Tibial nerve (tissue), 4 donors: ENCODE data around the gene KRT3. TPM values are rescaled to one million over a fixed set of nuclear protein-coding genes. Genes with fewer than 3 reads are reported as not detected.

ENCODE experiments used
- DNase-seq, 2 donors: peaks; one replicate each; pipeline ENCODE4 v3.0.0-alpha.2; 2019; ENCODE audit warnings: low spot score in 2 of 2
- H3K27ac ChIP-seq, 4 donors: fragments of 200-600 bp; sonication (generic) in 3 of 4; one replicate each; pipeline ENCODE4 v1.5.1; 2017 to 2019; ENCODE audit warnings: mild to moderate bottlenecking in 1 of 4
- H3K27me3 ChIP-seq, 2 donors: fragments of 200-600 bp; sonication (generic) in 1 of 2; one replicate each; pipeline versions ENCODE4 v1.5.1 to v1.6.0; 2017 to 2019
- H3K36me3 ChIP-seq, 3 donors: fragments of 200-600 bp; sonication (generic); one replicate each; pipeline ENCODE4 v1.5.1; 2018 to 2019
- H3K4me1 ChIP-seq, 4 donors: fragments of 200-600 bp; sonication (generic) in 3 of 4; one replicate each; pipeline ENCODE4 v1.5.1; 2017 to 2019
- H3K4me3 ChIP-seq, 4 donors: fragments of 200-600 bp; sonication (generic) in 3 of 4; one replicate each; pipeline ENCODE4 v1.5.1; 2017 to 2019; ENCODE audit warnings: mild to moderate bottlenecking in 1 of 4, moderate library complexity in 1 of 4
- H3K9me3 ChIP-seq, 4 donors: fragments of 200-600 bp; sonication (generic) in 3 of 4; one replicate each; pipeline ENCODE4 v1.5.1; 2017 to 2019
- EP300 ChIP-seq, 2 donors: sonication (generic); formaldehyde crosslinking; IDR thresholded peaks; one replicate each; pipeline ENCODE4 v1.6.1; 2017; ENCODE audit warnings: antibody characterized with exemption in 2 of 2, mild to moderate bottlenecking in 1 of 2
- POLR2A ChIP-seq, 2 donors: fragments of 450-650 bp; IDR thresholded peaks; one replicate each; pipeline ENCODE4 v1.6.1; 2017; ENCODE audit warnings: antibody characterized with exemption in 2 of 2, mild to moderate bottlenecking in 2 of 2, moderate library complexity in 2 of 2
- WGBS, 2 donors: methylation state at CpG; one replicate each; pipeline ENCODE4 v1.1.5; 2018; 5-methylcytosine and 5-hydroxymethylcytosine counted together
- total RNA-seq, 4 donors: library from RNA; depleted of rRNA; stranded (reverse); fragments of >200 nt; gene quantifications; one replicate each; pipeline ENCODE4 v1.1.0, GENCODE V29; 2016
- TF ChIP-seq, protein P1 (sequence below), 5 experiments: fragments of 200-600 bp in 3 of 5; fragments of 450-650 bp in 2 of 5; sonication (generic) in 3 of 5; IDR thresholded peaks; one replicate each; pipeline ENCODE4 v1.5.1; 2016 to 2019; ENCODE audit warnings: antibody characterized with exemption in 5 of 5, mild to moderate bottlenecking in 3 of 5, moderate library complexity in 2 of 5

KRT3 gene
- total RNA-seq, 4 donors from 2014 or later: not detected

DNA sequence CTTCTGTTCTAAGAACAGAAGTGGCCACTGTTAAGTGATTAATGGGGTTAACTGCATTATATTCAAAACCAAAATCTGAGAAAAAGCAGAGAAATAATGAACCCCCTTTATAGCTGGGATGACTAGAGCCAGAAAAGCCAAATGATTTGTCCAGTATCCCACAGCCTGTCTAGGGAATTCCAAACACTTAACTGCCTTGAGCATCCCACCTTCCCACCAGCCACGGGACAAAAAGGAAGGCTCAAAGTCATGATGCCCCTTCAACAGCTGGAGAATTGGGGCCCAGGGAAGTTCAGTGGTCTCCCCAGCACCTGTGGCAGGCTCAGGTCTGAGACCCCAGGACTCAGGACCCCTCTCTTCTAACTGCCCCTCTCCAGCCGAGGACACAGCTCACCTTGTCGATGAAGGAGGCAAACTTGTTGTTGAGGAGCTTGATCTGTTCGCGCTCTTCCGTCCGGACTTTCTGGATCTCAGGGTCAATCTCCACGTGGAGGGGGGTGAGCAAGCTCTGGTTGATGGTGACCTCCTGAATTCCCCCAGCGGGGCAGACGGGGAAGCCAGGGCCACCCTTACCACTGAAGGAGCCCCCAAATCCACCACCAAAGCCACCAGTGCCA, 17.4 kb upstream of the KRT3 start:
- TF ChIP-seq, protein P1, sequence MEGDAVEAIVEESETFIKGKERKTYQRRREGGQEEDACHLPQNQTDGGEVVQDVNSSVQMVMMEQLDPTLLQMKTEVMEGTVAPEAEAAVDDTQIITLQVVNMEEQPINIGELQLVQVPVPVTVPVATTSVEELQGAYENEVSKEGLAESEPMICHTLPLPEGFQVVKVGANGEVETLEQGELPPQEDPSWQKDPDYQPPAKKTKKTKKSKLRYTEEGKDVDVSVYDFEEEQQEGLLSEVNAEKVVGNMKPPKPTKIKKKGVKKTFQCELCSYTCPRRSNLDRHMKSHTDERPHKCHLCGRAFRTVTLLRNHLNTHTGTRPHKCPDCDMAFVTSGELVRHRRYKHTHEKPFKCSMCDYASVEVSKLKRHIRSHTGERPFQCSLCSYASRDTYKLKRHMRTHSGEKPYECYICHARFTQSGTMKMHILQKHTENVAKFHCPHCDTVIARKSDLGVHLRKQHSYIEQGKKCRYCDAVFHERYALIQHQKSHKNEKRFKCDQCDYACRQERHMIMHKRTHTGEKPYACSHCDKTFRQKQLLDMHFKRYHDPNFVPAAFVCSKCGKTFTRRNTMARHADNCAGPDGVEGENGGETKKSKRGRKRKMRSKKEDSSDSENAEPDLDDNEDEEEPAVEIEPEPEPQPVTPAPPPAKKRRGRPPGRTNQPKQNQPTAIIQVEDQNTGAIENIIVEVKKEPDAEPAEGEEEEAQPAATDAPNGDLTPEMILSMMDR (IDR thresholded peaks at IDR 0.05): no peak
- DNase-seq: no peak
- no peak overlapping the region for H3K27ac ChIP-seq
- no peaks in the 10 kb centered on the region for H3K36me3 ChIP-seq
- WGBS, 2 donors: 87% methylated on average over 8 to 10 of the region's 10 CpGs
- H3K9me3 ChIP-seq: no peaks in the 10 kb centered on the region
- H3K27me3 ChIP-seq: no peaks in the 10 kb centered on the region
- H3K4me1 ChIP-seq: no peaks in the 10 kb centered on the region
- H3K4me3 ChIP-seq: no peak overlapping the region

DNA sequence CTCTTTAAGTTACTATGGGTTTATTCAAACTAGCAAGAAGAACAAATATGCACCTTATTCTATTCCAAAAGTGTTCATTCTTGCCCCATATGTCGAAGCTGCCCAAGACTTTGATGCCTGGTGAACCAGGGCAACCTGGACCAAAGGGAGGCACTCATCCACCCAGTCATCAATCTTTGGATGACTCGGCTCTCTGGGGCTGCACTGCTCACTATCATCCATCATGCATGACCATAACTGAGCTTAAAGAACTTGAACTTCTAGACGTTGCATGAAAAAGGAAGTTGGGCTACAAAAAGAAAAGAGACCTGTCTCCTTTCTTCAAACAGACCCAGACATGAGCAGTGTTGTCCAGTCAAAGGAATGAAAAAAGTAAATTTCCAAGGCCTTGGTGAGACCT, 16.8 kb upstream of the KRT3 start:
- WGBS, 2 donors: 45 to 62% methylated on average over 3 of the region's 3 CpGs
- H3K4me1 ChIP-seq: no peaks in the 10 kb centered on the region
- no peaks in the 10 kb centered on the region for H3K27me3 ChIP-seq

DNA sequence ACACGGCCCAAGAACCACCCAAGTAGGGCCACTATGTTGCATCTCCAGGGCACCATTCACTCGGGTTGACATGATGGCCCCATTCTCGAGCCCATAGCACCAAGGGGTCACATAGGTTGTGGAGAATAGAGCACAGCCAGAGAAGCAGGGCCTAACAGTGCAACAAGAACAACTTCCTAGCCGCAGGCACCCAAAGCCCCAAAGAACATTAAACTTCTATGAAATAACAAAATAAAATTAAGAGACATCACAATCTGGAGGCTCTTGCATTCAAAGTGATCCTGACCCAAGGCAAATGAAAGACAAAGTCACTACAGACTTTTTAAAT, 16.1 kb upstream of the KRT3 start:
- TF ChIP-seq, protein P1 (IDR thresholded peaks at IDR 0.05): no peak
- no peak for TF ChIP-seq EP300 (IDR thresholded peaks at IDR 0.05)
- no peak for TF ChIP-seq POLR2A (IDR thresholded peaks at IDR 0.05)
- H3K9me3 ChIP-seq: no peaks in the 10 kb centered on the region
- no peak overlapping the region for H3K4me3 ChIP-seq
- no peaks in the 10 kb centered on the region for H3K27me3 ChIP-seq
- no peak overlapping the region for H3K27ac ChIP-seq
- no peak for DNase-seq
- no peaks in the 10 kb centered on the region for H3K36me3 ChIP-seq
- 77% methylated on average over 4 of the region's 4 CpGs for WGBS, 2 donors
- H3K4me1 ChIP-seq: no peaks in the 10 kb centered on the region

More for the DNA sequence above, 16.8 kb upstream of the KRT3 start:
- no peak for TF ChIP-seq EP300 (IDR thresholded peaks at IDR 0.05)
- TF ChIP-seq POLR2A (IDR thresholded peaks at IDR 0.05): no peak
- TF ChIP-seq, protein P1 (IDR thresholded peaks at IDR 0.05): no peak
- Histone ChIP-seq H3K4me3 (no peak overlapping the region), H3K9me3 (no peaks in the 10 kb centered on the region), H3K36me3 (no peaks in the 10 kb centered on the region), H3K27ac (no peak overlapping the region)
- no peak for DNase-seq

DNA sequence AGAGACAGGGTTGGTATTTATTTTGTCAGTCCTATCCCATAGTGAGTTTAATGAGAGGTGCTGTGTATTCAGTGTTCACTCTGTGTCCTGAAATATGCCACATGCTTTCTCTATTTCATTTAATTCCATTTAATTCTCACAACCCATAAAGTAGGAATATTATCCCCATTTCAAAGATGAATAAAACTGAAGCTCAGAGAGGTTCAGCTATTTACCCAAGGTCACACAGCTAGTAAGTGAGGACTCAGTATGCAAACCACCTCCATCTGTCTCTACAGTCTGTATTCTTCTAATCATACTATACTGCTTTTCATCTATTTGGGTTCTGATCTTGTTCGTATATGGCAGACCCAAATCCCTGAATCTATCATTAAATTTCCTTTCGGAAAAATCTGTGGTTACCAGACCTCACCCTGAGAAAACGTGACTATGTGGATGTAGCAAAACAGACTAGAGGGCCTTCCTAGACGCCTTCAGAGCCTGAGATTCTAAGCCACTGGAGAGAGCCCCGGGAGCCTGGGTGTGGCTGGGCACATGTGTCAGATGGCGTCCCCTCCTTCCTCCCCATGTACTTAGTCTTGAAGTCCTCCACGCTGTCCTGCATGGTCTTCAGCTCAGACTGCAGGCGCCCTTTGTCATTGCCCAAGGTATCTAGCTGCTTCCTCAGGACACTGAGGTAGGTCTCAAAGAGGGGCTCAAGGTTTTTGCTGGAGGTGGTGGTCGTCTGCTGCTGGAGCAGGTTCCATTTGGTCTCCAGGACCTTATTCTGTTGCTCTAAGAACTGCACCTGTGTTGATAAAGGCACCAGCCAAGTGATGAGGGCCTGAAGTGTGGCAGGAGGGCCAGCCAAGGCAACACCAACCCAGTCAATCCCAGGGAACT, 15.5 kb upstream of the KRT3 start:
- Histone ChIP-seq H3K4me1 (no peaks in the 10 kb centered on the region), H3K27ac (no peak overlapping the region), H3K27me3 (no peaks in the 10 kb centered on the region), H3K36me3 (no peaks in the 10 kb centered on the region), H3K9me3 (no peaks in the 10 kb centered on the region), H3K4me3 (no peak overlapping the region)
- WGBS, 2 donors: 85 to 89% methylated on average over 9 of the region's 9 CpGs
- no peak for TF ChIP-seq EP300 (IDR thresholded peaks at IDR 0.05)
- TF ChIP-seq POLR2A (IDR thresholded peaks at IDR 0.05): no peak
- TF ChIP-seq, protein P1 (IDR thresholded peaks at IDR 0.05): no peak
- no peak for DNase-seq

DNA sequence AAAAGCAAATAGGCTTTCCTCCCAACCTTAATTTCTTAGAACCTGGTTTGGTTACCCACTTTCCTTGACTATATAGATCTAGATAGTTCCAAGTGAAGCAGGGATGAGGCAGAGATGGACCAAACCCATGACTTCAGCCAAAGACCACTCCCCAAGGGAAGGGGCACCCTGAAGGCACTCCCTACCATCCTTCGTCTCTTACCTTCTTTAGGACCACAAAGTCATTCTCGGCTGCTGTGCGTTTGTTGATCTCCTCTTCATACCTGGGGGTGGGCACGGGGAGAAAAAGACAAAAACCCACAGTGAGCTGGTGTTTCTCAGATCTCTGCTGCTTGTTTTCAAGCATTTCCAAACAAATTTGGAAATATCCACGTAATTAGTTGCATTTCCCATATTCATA, 14.6 kb upstream of the KRT3 start:
- no peaks in the 10 kb centered on the region for H3K4me1 ChIP-seq
- TF ChIP-seq EP300 (IDR thresholded peaks at IDR 0.05) (no peak), POLR2A (IDR thresholded peaks at IDR 0.05) (no peak)
- TF ChIP-seq, protein P1 (IDR thresholded peaks at IDR 0.05): no peak
- WGBS, 2 donors: 67 to 72% methylated on average over 5 of the region's 5 CpGs
- DNase-seq: no peak
- no peak overlapping the region for H3K27ac ChIP-seq
- no peak overlapping the region for H3K4me3 ChIP-seq
- H3K36me3 ChIP-seq: no peaks in the 10 kb centered on the region
- H3K9me3 ChIP-seq: no peaks in the 10 kb centered on the region
- H3K27me3 ChIP-seq: no peaks in the 10 kb centered on the region
